Endothelial cell of umbilical vein (primary cell): Measurements from ENCODE around the gene PID1. TPM values are rescaled to one million over a fixed set of nuclear protein-coding genes. Genes with fewer than 3 reads are reported as not detected.

Experiments
- BruUV-seq: library from RNA; stranded (reverse); fragments of 400-500 nt; replicated peaks from 2 replicates; lab custom pipeline; 2021; lab: Mats Ljungman, UMichigan
- CTCF ChIA-PET: fragments of 300-600, 350-600 bp; sonication (Branson Sonifier 250); formaldehyde crosslinking; loops from one replicate; lab custom pipeline; 2021; ENCODE audit warnings: antibody characterized with exemption, inconsistent platforms; lab: Charles Lee
- POLR2A ChIA-PET: fragments of 300-600, 350-600 bp; sonication (Branson Sonifier 250); formaldehyde crosslinking; loops from one replicate; lab custom pipeline; 2021; ENCODE audit warnings: antibody characterized with exemption, inconsistent platforms; lab: Charles Lee
- DNase-seq: peaks from one replicate; pipeline ENCODE4 v3.0.0-alpha.2; 2011; ENCODE audit warnings: low read depth, low spot score
- FAIRE-seq: peaks from 2 replicates; lab custom pipeline; 2011; peaks lifted over from hg19 to GRCh38; lab: Jason Lieb, UNC
- H2AFZ ChIP-seq: 2 replicates; pipeline ENCODE4 v1.6.0; 2012; ENCODE audit warnings: low read depth, low read length, control low read depth, inconsistent platforms
- H3K27ac ChIP-seq: 2 replicates; pipeline ENCODE4 v1.5.1; 2011; ENCODE audit warnings: low read depth, mild to moderate bottlenecking, control low read depth, low read length, moderate library complexity; ENCODE audit not compliant: insufficient read depth
- H3K27me3 ChIP-seq, 2 experiments: 2 replicates each; pipeline versions ENCODE4 v1.6.0 to v1.6.1; 2011; ENCODE audit warnings: low read length in 2 of 2, mixed read lengths in 1 of 2; ENCODE audit not compliant: control insufficient read depth in 2 of 2, insufficient read depth in 2 of 2
- H3K36me3 ChIP-seq, 2 experiments: 2 replicates in 1 of 2; 3 replicates in 1 of 2; pipeline ENCODE4 v1.5.1; 2011; ENCODE audit warnings: low read length in 2 of 2, mild to moderate bottlenecking in 1 of 2, moderate library complexity in 1 of 2; ENCODE audit not compliant: control insufficient read depth in 2 of 2, insufficient read depth in 2 of 2; ENCODE audit errors: extremely low read depth in 1 of 2
- H3K4me1 ChIP-seq: 3 replicates; pipeline ENCODE4 v1.5.1; 2011; ENCODE audit warnings: mild to moderate bottlenecking, low read length; ENCODE audit not compliant: control insufficient read depth, insufficient read depth; ENCODE audit errors: extremely low read depth
- H3K4me2 ChIP-seq: 2 replicates; pipeline ENCODE4 v1.6.1; 2011; ENCODE audit warnings: low read length, control low read depth, mixed read lengths; ENCODE audit not compliant: insufficient read depth
- H3K4me3 ChIP-seq, 3 experiments: fragments of 200-600 bp in 1 of 3; sonication (generic), shearing (Covaris generic) in 1 of 3; replicated peaks in 1 of 3; 2 replicates each; pipeline ENCODE4 v1.5.1; 2011 to 2016; ENCODE audit warnings: control low read depth in 3 of 3, low read length in 3 of 3, mild to moderate bottlenecking in 2 of 3, inconsistent platforms in 1 of 3, low read depth in 1 of 3, moderate library complexity in 1 of 3; ENCODE audit not compliant: insufficient read depth in 1 of 3
- H3K79me2 ChIP-seq: 2 replicates; pipeline ENCODE4 v1.6.0; 2012; ENCODE audit warnings: low read length, inconsistent platforms; ENCODE audit not compliant: control insufficient read depth, insufficient read depth
- H3K9ac ChIP-seq: replicated peaks from 2 replicates; pipeline ENCODE3; 2011; ENCODE audit warnings: low read length, control low read depth; ENCODE audit not compliant: insufficient read depth; ENCODE audit errors: extremely low read depth
- H3K9me1 ChIP-seq: replicated peaks from 3 replicates; pipeline ENCODE4 v1.6.0; 2011; ENCODE audit warnings: mild to moderate bottlenecking, low read length; ENCODE audit not compliant: control insufficient read depth, insufficient read depth; ENCODE audit errors: extremely low read depth
- H3K9me3 ChIP-seq: replicated peaks from 2 replicates; pipeline ENCODE4 v1.5.1; 2012; ENCODE audit warnings: low read length, inconsistent platforms; ENCODE audit not compliant: control insufficient read depth, insufficient read depth
- H4K20me1 ChIP-seq: replicated peaks from 2 replicates; pipeline ENCODE3; 2011; ENCODE audit warnings: mild to moderate bottlenecking, low read length; ENCODE audit not compliant: control insufficient read depth, insufficient read depth; ENCODE audit errors: extremely low read depth
- EZH2 ChIP-seq: IDR thresholded peaks from 2 replicates; pipeline ENCODE4 v1.6.1; 2012; ENCODE audit warnings: borderline replicate concordance, low read depth, mild to moderate bottlenecking, moderate library complexity, low read length, inconsistent platforms; ENCODE audit not compliant: severe bottlenecking
- FOS ChIP-seq: IDR thresholded peaks from 2 replicates; pipeline ENCODE4 v1.6.1; 2011; ENCODE audit warnings: mild to moderate bottlenecking, low read length, moderate library complexity, borderline replicate concordance; ENCODE audit not compliant: insufficient read depth
- GATA2 ChIP-seq: IDR thresholded peaks from 2 replicates; pipeline ENCODE4 v1.7.0; 2011; ENCODE audit warnings: low read depth, mild to moderate bottlenecking, moderate library complexity, mixed read lengths, low read length; ENCODE audit not compliant: insufficient read length, insufficient read depth
- JUN ChIP-seq: IDR thresholded peaks from 2 replicates; pipeline ENCODE4 v1.6.1; 2011; ENCODE audit warnings: borderline replicate concordance, low read depth; ENCODE audit not compliant: insufficient read length, insufficient read depth
- MYC ChIP-seq: IDR thresholded peaks from one replicate; pipeline ENCODE4 v1.6.1; 2011; ENCODE audit warnings: mild to moderate bottlenecking, low read depth, low read length
- POLR2A ChIP-seq: IDR thresholded peaks from 2 replicates; pipeline ENCODE4 v1.6.1; 2012; ENCODE audit warnings: low read depth, mild to moderate bottlenecking, control low read depth, low read length
- POLR2AphosphoS5 ChIP-seq: IDR thresholded peaks from 2 replicates; pipeline ENCODE4 v1.6.1; 2012; ENCODE audit warnings: low read depth, mild to moderate bottlenecking, control low read depth, low read length, moderate library complexity; ENCODE audit not compliant: insufficient read depth
- dilution Hi-C: fragments of 300-500 bp; cut with MboI; formaldehyde crosslinking; loops from one replicate; pipeline ENCODE4 v1.15.0; 2019; ENCODE audit warnings: low sequenced_read_pairs; ENCODE audit not compliant: extremely low pct_ligation_motif_present
- intact Hi-C: fragments of 100-400 bp; cut with micrococcal nuclease; formaldehyde crosslinking; loops from one replicate; pipeline ENCODE4 v1.10.0; 2022
- polyA plus RNA-seq, 4 experiments: library from polyadenylated mRNA; depleted of rRNA in 3 of 4; stranded (reverse) in 3 of 4; unstranded in 1 of 4; fragments of >200 nt; gene quantifications; 2 replicates each; pipeline versions ENCODE4 v1.2.1 to v1.2.3, GENCODE V29; 2011 to 2012; ENCODE audit warnings: missing spikeins in 1 of 4
- total RNA-seq: library from RNA; stranded (reverse); gene quantifications from 2 replicates; pipeline ENCODE4 v1.2.3, GENCODE V29; 2021
- TF ChIP-seq, protein P1 (sequence below): IDR thresholded peaks from 2 replicates; pipeline ENCODE4 v1.6.1; 2011; ENCODE audit not compliant: insufficient read depth, insufficient read length
- TF ChIP-seq, protein P2 (sequence below), 2 donors: IDR thresholded peaks; 1 replicate in 1 of 2; 2 replicates in 1 of 2; pipeline ENCODE4 v1.5.1; 2011; ENCODE audit warnings: low read length in 2 of 2, mild to moderate bottlenecking in 2 of 2, moderate library complexity in 2 of 2, control low read depth in 1 of 2, inconsistent platforms in 1 of 2, low read depth in 1 of 2; ENCODE audit not compliant: insufficient read depth in 1 of 2; ENCODE audit errors: extremely low read depth in 1 of 2

PID1 gene
- total and polyA plus RNA-seq, 2 donors (not counting 3 experiments of a cell fraction or from before 2014, with no cell fraction given): not detected

- TF ChIP-seq EZH2: no peak
- TF ChIP-seq, protein P1, sequence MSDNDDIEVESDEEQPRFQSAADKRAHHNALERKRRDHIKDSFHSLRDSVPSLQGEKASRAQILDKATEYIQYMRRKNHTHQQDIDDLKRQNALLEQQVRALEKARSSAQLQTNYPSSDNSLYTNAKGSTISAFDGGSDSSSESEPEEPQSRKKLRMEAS: no peak
- no peak for TF ChIP-seq POLR2A
- TF ChIP-seq FOS: no peak
- no peak for TF ChIP-seq POLR2AphosphoS5
- no peak for TF ChIP-seq JUN
- TF ChIP-seq GATA2: no peak
- no peak for TF ChIP-seq MYC
- TF ChIP-seq, protein P2, sequence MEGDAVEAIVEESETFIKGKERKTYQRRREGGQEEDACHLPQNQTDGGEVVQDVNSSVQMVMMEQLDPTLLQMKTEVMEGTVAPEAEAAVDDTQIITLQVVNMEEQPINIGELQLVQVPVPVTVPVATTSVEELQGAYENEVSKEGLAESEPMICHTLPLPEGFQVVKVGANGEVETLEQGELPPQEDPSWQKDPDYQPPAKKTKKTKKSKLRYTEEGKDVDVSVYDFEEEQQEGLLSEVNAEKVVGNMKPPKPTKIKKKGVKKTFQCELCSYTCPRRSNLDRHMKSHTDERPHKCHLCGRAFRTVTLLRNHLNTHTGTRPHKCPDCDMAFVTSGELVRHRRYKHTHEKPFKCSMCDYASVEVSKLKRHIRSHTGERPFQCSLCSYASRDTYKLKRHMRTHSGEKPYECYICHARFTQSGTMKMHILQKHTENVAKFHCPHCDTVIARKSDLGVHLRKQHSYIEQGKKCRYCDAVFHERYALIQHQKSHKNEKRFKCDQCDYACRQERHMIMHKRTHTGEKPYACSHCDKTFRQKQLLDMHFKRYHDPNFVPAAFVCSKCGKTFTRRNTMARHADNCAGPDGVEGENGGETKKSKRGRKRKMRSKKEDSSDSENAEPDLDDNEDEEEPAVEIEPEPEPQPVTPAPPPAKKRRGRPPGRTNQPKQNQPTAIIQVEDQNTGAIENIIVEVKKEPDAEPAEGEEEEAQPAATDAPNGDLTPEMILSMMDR (IDR thresholded peaks at IDR 0.05; ENCODE audit: extremely low read depth in 1 of 2, insufficient read depth in 1 of 2, low read depth in 1 of 2, low read length in 2 of 2): no peak
- Histone ChIP-seq H2AFZ (no peak overlapping the region), H3K9me3 (no peaks in the 10 kb centered on the region), H3K27ac (no peak overlapping the region), H3K4me2 (no peak overlapping the region), H3K4me1 (no peaks in the 10 kb centered on the region), H3K27me3 (no peaks in the 10 kb centered on the region), H3K4me3 (no peak overlapping the region), H3K79me2 (no peaks in the 10 kb centered on the region), H3K9me1 (no peaks in the 10 kb centered on the region), H3K36me3 (no peaks in the 10 kb centered on the region), H4K20me1 (no peaks in the 10 kb centered on the region), H3K9ac (no peak overlapping the region)
- ChIA-PET POLR2A (interaction anchor here (0.5 kb wide), 1 partner anchor 883 kb away, joined by 6 read pairs; no protein-coding TSS in a partner anchor), CTCF (no interaction called here)
- FAIRE-seq (no peak), DNase-seq (no peak)
- dilution Hi-C loops: no loop called here
- no TSS peak for BruUV-seq
- intact Hi-C loops: no loop called here
These were observed 40.8 kb downstream of the PID1 start for GRCh38 chr2:229230256-229230655.
